Measurements from ENCODE around the gene UXS1.

Gene UXS1

DNA sequence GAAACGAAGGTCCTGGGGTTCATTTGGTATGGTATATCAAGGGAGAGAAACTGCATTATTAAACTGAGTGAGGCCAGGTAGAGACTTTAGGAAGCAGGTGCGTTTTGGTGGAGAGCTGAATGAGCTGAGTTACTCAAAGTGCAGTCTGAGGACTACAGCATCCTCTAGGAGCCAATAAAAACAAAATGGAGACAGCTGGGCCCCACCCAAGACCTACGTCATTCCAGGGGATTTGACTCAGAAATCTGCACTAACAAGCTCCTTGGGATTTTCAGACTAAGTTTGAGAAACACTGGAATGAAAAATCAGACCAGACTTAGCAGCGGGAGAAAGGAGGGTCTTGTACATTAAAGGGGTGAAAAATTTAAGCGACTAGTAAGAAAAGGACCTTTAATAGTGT, 131.5 kb downstream of the UXS1 start:
- H3K4me3 ChIP-seq (ENCODE audit: low read depth, low read length), result no peak overlapping the region
- no peak for DNase-seq (ENCODE audit: low read depth)
- TF ChIP-seq, protein P1, sequence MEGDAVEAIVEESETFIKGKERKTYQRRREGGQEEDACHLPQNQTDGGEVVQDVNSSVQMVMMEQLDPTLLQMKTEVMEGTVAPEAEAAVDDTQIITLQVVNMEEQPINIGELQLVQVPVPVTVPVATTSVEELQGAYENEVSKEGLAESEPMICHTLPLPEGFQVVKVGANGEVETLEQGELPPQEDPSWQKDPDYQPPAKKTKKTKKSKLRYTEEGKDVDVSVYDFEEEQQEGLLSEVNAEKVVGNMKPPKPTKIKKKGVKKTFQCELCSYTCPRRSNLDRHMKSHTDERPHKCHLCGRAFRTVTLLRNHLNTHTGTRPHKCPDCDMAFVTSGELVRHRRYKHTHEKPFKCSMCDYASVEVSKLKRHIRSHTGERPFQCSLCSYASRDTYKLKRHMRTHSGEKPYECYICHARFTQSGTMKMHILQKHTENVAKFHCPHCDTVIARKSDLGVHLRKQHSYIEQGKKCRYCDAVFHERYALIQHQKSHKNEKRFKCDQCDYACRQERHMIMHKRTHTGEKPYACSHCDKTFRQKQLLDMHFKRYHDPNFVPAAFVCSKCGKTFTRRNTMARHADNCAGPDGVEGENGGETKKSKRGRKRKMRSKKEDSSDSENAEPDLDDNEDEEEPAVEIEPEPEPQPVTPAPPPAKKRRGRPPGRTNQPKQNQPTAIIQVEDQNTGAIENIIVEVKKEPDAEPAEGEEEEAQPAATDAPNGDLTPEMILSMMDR (IDR thresholded peaks at IDR 0.05; ENCODE audit: low read depth, low read length, missing control alignments), result no peak

DNA sequence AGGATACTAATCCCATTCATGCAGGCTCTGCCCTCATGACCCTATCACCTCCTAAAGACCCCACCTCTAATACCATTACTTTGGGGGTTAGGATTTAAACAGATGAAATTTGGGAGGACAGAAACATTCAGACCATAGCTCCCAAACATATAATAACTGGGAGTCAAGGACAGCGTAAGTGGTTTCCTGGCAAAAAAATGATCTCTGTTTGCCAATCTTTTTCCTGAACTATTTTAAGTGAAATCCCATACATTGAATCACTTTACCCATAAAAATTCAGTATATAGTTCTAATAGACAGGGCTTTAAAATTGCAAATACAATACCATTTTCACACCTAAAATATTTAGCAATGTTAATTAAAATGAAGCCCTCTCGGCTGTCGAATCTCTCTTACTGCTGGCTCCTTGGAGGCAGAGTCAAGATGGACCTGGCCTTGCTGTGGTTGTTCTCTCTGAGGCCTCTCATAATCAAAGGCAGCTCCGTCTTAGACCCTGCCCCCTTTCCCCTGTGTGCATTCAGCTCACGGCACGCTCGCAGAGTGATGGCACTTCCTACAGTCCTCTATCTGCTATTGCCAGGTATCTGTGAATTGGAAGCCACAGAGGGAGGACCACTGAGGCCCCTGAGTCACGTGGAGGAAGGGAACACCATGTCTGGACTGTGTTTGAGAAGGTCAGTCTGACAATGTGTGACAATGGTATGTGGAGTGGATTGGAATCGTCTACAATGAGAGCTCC, 132.3 kb downstream of the UXS1 start:
- no peak for DNase-seq (ENCODE audit: low read depth)
- H3K4me3 ChIP-seq (ENCODE audit: low read depth, low read length), result no peak overlapping the region
- TF ChIP-seq, protein P1 (IDR thresholded peaks at IDR 0.05; ENCODE audit: low read depth, low read length, missing control alignments), result no peak

DNA sequence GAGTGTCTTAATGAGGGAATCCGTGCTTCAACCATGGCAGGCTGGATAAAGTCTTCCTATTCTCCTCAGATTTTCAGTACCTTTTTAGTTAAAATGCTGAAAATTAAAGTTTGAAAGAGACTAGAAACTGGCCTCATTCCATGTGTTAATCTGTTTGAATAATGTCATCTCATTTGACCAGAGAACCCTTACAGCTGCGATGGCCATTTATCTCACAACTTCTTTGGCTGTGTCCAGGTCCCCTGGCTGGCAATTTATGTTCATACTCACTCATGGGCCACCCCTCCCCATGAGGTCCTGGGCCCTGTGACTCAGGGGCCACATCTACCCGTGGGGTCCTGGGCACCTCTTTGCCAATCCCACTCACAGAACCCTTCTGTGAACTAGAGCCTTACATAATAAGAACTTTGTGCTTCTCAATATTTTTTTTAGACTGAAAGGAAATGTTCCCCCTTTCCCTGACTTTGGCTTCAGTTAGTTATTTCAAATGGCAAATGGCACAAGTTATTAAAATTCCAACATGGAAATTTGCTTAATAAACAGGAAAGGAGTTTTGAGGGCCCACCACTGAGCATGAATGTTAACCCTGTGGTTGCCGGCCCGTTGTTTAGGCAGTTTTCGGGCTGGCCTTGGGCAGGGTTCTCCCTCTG, 134.6 kb downstream of the UXS1 start:
- H3K4me3 ChIP-seq (ENCODE audit: low read depth, low read length), result no peak overlapping the region
- TF ChIP-seq, protein P1 (IDR thresholded peaks at IDR 0.05; ENCODE audit: low read depth, low read length, missing control alignments), result no peak
- DNase-seq (ENCODE audit: low read depth), result no peak

DNA sequence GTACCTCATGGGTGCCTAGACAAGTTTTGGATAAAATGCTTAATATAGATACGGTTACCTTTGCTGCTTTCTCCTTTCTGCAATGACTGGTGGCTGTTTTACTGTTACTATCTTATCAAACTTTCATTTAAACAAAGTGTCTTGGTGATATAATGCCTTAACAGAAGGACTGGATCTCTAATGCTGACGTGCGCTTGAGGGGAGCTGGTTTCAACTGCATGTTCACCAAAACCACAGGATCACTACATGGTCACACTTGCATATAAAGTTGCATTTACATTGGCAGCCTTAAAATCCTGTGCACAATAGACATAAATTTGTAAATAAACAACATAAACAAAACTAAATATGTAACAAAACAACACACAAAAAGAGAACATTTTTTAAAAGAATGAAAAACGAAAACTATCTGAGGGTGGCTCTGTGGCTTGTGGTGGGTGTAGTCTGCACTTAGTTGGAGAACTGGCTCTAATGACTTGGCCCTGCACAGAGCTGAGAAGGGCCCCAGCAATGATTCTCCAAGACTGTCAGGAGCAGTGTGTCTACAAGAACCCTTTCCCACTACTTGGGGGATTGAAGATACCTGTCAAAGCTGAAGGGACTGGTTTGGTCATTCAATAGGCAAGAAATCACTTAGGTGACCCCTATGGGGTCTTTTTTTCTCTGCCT, 135.5 kb downstream of the UXS1 start:
- no peak for DNase-seq (ENCODE audit: low read depth)
- no peak overlapping the region for H3K4me3 ChIP-seq (ENCODE audit: low read depth, low read length)
- TF ChIP-seq, protein P1 (IDR thresholded peaks at IDR 0.05; ENCODE audit: low read depth, low read length, missing control alignments), result no peak

DNA sequence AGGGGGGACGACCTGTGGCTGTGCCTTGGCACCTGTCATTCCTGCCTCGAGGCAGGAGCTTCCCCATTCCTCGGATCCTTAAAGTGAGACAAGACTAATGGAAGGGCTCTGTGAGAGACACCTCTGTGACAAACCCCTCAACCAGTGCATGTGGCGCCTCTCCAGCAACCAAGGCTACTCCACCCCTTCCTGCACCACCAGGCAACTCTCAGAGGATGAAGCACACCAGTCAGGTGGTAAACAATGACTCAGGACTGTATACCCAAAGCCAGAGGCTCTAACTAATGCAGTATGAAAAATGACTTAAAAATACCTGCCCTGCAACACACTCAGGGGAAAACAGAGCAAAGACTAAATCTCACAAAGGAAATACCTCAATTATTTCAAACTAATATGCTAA, 136.9 kb downstream of the UXS1 start:
- H3K4me3 ChIP-seq (ENCODE audit: low read depth, low read length), result no peak overlapping the region
- TF ChIP-seq, protein P1 (IDR thresholded peaks at IDR 0.05; ENCODE audit: low read depth, low read length, missing control alignments), result no peak
- DNase-seq (ENCODE audit: low read depth), result no peak

DNA sequence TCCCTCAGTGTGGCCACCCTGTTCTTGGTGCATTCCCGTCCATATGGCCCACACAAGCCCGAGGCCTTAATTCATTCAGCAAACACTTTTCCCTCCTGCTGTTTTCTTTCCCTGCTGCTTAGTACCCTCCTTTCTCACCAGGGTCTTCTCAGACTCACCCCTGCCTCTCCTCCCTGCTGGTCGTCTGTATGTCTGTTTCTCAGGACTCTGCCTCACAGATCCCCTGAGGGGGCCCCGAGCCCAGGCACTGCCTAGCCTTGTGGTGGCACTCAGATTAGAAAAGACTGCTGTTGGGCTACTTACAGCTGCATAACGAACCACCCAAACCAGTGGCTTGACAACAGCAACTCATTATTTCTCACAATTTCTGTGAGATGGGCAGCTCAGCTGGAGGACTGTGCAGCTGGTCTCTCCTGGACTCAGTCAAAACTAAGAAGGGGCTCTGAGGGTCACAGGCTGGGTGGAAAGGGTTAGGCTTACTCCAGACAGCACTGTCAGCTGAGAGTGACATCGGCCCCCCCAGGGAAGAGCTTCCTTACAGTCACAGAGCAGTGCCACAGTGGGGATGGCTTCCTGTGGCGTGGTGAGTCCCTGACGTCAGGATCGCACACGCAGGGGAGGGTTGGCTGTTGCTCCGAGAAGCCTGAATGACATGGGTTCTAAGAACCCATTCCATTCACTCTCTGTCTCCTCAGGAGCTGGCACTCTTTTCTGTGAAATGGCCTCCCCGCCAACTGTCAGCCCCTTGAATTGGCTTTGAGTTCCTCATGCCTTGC, 139.0 kb downstream of the UXS1 start:
- TF ChIP-seq, protein P1 (IDR thresholded peaks at IDR 0.05; ENCODE audit: low read depth, low read length, missing control alignments), result no peak
- H3K4me3 ChIP-seq (ENCODE audit: low read depth, low read length), result no peak overlapping the region
- DNase-seq (ENCODE audit: low read depth), result no peak

Data from GM12864 (cell line).